Stomach (tissue), 4 donors: ENCODE results near the gene JPH3.

ENCODE experiments used
- CTCF ChIP-seq, 7 experiments: fragments of 450-650 bp in 4 of 7; fragments of 200-600 bp in 3 of 7; sonication (generic) in 3 of 7; IDR thresholded peaks; one replicate each; pipeline ENCODE4 v1.5.1; 2016 to 2019; ENCODE audit warnings: antibody characterized with exemption in 7 of 7, control low read depth in 2 of 7, mild to moderate bottlenecking in 1 of 7
- POLR2A ChIP-seq, 4 donors: fragments of 450-650 bp; IDR thresholded peaks; one replicate each; pipeline ENCODE4 v1.6.1; 2016; ENCODE audit warnings: antibody characterized with exemption in 4 of 4, control low read depth in 2 of 4, mild to moderate bottlenecking in 1 of 4, moderate library complexity in 1 of 4
- POLR2AphosphoS5 ChIP-seq, 3 donors: sonication (generic); formaldehyde crosslinking; IDR thresholded peaks; one replicate each; pipeline ENCODE4 v1.6.1; 2016; ENCODE audit warnings: antibody characterized with exemption in 3 of 3

GRCh38 chr16:87582966-87583325, 19.4 kb upstream of the JPH3 start:
- TF ChIP-seq CTCF (IDR thresholded peaks at IDR 0.05) (no peak), POLR2A (IDR thresholded peaks at IDR 0.05) (no peak), POLR2AphosphoS5 (IDR thresholded peaks at IDR 0.05) (no peak)
